Fibroblast of upper back skin (primary cell): ENCODE results near the gene PLP2.
A peak's percentile ranks its signal among the peaks of the same experiment; 100 is the strongest.

Experiments used
- DNase-seq: peaks from one replicate; pipeline ENCODE4 v3.0.0-alpha.2; 2013

Gene PLP2

GRCh38 chrX:49187526-49187925 lies 15.8 kb downstream of the PLP2 start:
- DNase-seq = no peak

GRCh38 chrX:49188468-49189076 lies 16.9 kb downstream of the PLP2 start:
- DNase-seq = no peak

- DNase-seq = no peak
Observed at GRCh38 chrX:49189606-49190005, 17.9 kb downstream of the PLP2 start.

- DNase-seq = peak; percentile 99
Observed at GRCh38 chrX:49190821-49191573, 19.3 kb downstream of the PLP2 start.

GRCh38 chrX:49191574-49192011 lies 19.9 kb downstream of the PLP2 start:
- no peak for DNase-seq

GRCh38 chrX:49192722-49193328 lies 21.1 kb downstream of the PLP2 start:
- DNase-seq = no peak

GRCh38 chrX:49193542-49193964 lies 21.9 kb downstream of the PLP2 start:
- no peak for DNase-seq

- DNase-seq = no peak
Observed at GRCh38 chrX:49197543-49198087, 25.9 kb downstream of the PLP2 start.

- DNase-seq = no peak
Observed at GRCh38 chrX:49198540-49199314, 27.0 kb downstream of the PLP2 start.

GRCh38 chrX:49199315-49199595 lies 27.6 kb downstream of the PLP2 start:
- DNase-seq = no peak

GRCh38 chrX:49199906-49200771 lies 28.4 kb downstream of the PLP2 start, which contains the start of gene SYP:
Gene SYP, minus strand, starts transcription at chrX:49200193. Its CDS starts 7 bp downstream, at chrX:49200186.
- DNase-seq = peak; percentile 86

GRCh38 chrX:49202022-49202421 lies 30.3 kb downstream of the PLP2 start:
- no peak for DNase-seq

GRCh38 chrX:49203536-49203935 lies 31.8 kb downstream of the PLP2 start:
- DNase-seq = no peak

- DNase-seq = no peak
Observed at GRCh38 chrX:49204017-49204416, 32.3 kb downstream of the PLP2 start.

- no peak for DNase-seq
Observed at GRCh38 chrX:49204709-49205108, 33.0 kb downstream of the PLP2 start.

- no peak for DNase-seq
Observed at GRCh38 chrX:49205443-49205842, 33.7 kb downstream of the PLP2 start.

- no peak for DNase-seq
Observed at GRCh38 chrX:49206543-49206942, 34.8 kb downstream of the PLP2 start.

- no peak for DNase-seq
Observed at GRCh38 chrX:49208399-49208798, 36.7 kb downstream of the PLP2 start.

- peak; percentile 11 for DNase-seq
Observed at GRCh38 chrX:49209434-49210251, 37.9 kb downstream of the PLP2 start.

- no peak for DNase-seq
Observed at GRCh38 chrX:49210406-49210805, 38.7 kb downstream of the PLP2 start.

GRCh38 chrX:49211074-49211473 lies 39.4 kb downstream of the PLP2 start:
- no peak for DNase-seq
